HL-60 (cell line): Measurements from ENCODE around the gene CKAP5.

Experiments used
- DNase-seq, 2 experiments: peaks; one replicate each; pipeline ENCODE4 v3.0.0-alpha.2; 2010 to 2020; ENCODE audit warnings: low read depth in 1 of 2, low spot score in 1 of 2
- H3K27ac ChIP-seq: fragments of 250-450 bp; sonication (Bioruptor Pico); replicated peaks from 2 replicates; pipeline ENCODE4 v1.5.1; 2020; ENCODE audit warnings: mild to moderate bottlenecking, moderate library complexity
- H3K27me3 ChIP-seq: fragments of 250-450 bp; sonication (Bioruptor Pico); 2 replicates; pipeline ENCODE4 v1.5.1; 2021; ENCODE audit warnings: mild to moderate bottlenecking, moderate library complexity; ENCODE audit not compliant: insufficient read depth, poor library complexity, severe bottlenecking
- H3K4me3 ChIP-seq: replicated peaks from 2 replicates; pipeline ENCODE4 v1.5.1; 2011; ENCODE audit warnings: mild to moderate bottlenecking, control low read depth, low read length; ENCODE audit not compliant: insufficient read depth
- CTCF ChIP-seq: IDR thresholded peaks from one replicate; pipeline ENCODE4 v1.5.1; 2011; ENCODE audit warnings: low read length, control low read depth, inconsistent platforms; ENCODE audit not compliant: insufficient read depth
- GABPA ChIP-seq: IDR thresholded peaks from 2 replicates; pipeline ENCODE4 v1.6.1; 2012; ENCODE audit warnings: low read depth
- POLR2AphosphoS5 ChIP-seq: IDR thresholded peaks from 2 replicates; pipeline ENCODE4 v1.6.1; 2012; ENCODE audit warnings: low read depth
- SPI1 ChIP-seq: IDR thresholded peaks from 2 replicates; pipeline ENCODE4 v1.6.1; 2012; ENCODE audit warnings: low read depth, mild to moderate bottlenecking, borderline replicate concordance
- TF ChIP-seq, protein P1 (sequence below): IDR thresholded peaks from 2 replicates; pipeline ENCODE4 v1.6.1; 2012; ENCODE audit warnings: low read depth; ENCODE audit not compliant: insufficient replicate concordance

Gene CKAP5

GRCh38 chr11:46695345-46696211 lies 150.5 kb downstream of the CKAP5 start:
- H3K27me3 ChIP-seq = no peaks in the 10 kb centered on the region
- no peak overlapping the region for H3K27ac ChIP-seq
- TF ChIP-seq GABPA (no peak), CTCF (no peak), SPI1 (no peak), POLR2AphosphoS5 (no peak)
- TF ChIP-seq, protein P1, sequence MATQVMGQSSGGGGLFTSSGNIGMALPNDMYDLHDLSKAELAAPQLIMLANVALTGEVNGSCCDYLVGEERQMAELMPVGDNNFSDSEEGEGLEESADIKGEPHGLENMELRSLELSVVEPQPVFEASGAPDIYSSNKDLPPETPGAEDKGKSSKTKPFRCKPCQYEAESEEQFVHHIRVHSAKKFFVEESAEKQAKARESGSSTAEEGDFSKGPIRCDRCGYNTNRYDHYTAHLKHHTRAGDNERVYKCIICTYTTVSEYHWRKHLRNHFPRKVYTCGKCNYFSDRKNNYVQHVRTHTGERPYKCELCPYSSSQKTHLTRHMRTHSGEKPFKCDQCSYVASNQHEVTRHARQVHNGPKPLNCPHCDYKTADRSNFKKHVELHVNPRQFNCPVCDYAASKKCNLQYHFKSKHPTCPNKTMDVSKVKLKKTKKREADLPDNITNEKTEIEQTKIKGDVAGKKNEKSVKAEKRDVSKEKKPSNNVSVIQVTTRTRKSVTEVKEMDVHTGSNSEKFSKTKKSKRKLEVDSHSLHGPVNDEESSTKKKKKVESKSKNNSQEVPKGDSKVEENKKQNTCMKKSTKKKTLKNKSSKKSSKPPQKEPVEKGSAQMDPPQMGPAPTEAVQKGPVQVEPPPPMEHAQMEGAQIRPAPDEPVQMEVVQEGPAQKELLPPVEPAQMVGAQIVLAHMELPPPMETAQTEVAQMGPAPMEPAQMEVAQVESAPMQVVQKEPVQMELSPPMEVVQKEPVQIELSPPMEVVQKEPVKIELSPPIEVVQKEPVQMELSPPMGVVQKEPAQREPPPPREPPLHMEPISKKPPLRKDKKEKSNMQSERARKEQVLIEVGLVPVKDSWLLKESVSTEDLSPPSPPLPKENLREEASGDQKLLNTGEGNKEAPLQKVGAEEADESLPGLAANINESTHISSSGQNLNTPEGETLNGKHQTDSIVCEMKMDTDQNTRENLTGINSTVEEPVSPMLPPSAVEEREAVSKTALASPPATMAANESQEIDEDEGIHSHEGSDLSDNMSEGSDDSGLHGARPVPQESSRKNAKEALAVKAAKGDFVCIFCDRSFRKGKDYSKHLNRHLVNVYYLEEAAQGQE = no peak
- no peak for DNase-seq
- H3K4me3 ChIP-seq = no peak overlapping the region

GRCh38 chr11:46694607-46695006 lies 151.5 kb downstream of the CKAP5 start:
- no peak overlapping the region for H3K27ac ChIP-seq
- H3K27me3 ChIP-seq = no peaks in the 10 kb centered on the region
- TF ChIP-seq, protein P1 = no peak
- TF ChIP-seq CTCF (no peak), POLR2AphosphoS5 (no peak), SPI1 (no peak), GABPA (no peak)
- no peak for DNase-seq
- no peak overlapping the region for H3K4me3 ChIP-seq

DNA sequence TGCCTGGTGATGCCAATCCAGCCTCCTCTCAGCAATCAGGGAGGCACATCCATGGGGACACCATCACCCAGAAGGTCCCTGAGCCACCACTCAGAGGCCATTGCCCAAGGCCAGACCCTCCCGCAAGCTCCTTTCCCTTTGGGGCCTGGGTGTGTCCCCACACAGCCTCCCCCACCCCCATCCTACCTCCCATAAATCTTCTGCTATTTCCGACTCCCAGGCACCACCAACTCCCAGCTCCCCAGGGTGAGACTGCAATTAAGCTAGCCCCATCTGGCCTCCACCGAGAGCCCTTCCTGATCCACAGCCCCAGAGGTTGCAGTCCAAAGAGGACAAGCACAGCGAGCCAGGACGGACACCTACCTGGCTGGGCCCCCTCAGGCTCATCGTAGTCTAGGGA lies 152.0 kb downstream of the CKAP5 start:
- Histone ChIP-seq H3K27ac (no peak overlapping the region), H3K4me3 (no peak overlapping the region), H3K27me3 (no peaks in the 10 kb centered on the region)
- TF ChIP-seq, protein P1 = no peak
- no peak for TF ChIP-seq POLR2AphosphoS5
- TF ChIP-seq GABPA = no peak
- TF ChIP-seq SPI1 = no peak
- TF ChIP-seq CTCF = no peak
- no peak for DNase-seq
